Stimulated activated CD4-positive, alpha-beta T cell treated with anti-CD3 and anti-CD28 coated beads, TNF-alpha, amount 100 ng/mL, for 4 hours (primary cell): Measurements from ENCODE around the gene RUNDC3A.
"Not testable (repeated sequence)": the region's sequence is repeated elsewhere in the genome, so short reads cannot be mapped to it uniquely, and the experiment has no call there.

Source experiments
- DNase-seq, 3 experiments: peaks; one replicate each; pipeline ENCODE4 v3.0.0-alpha.2; 2020; ENCODE audit warnings: low read depth in 3 of 3

RUNDC3A gene

GRCh38 chr17:44359006-44359405 is 50.6 kb downstream of the RUNDC3A start:
- DNase-seq = no peak

GRCh38 chr17:44359458-44360143 is 51.2 kb downstream of the RUNDC3A start:
- DNase-seq = no peak

DNA sequence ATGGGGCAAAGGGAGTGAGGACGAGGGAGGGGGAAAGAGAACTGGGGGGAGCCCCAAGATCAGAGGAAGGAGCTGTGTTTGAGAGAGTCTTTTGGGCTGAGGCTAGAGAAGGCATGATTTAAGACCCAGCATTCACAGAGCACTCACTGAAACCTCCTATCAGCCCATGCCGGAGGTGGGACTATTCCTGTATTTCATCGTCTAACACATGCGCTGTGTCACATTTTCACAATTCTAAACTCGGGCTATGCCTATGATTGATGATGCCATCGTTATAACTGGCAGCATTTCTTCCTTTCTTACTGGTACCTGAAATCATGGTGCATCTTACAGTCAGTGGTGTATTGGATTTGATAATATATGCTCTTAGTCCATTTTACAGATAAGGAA is 51.7 kb downstream of the RUNDC3A start:
- DNase-seq = no peak

GRCh38 chr17:44360826-44361225 is 52.4 kb downstream of the RUNDC3A start:
- DNase-seq = no peak

- DNase-seq = no peak
These were observed 53.2 kb downstream of the RUNDC3A start for GRCh38 chr17:44361292-44362260.

- no peak for DNase-seq
These were observed 54.1 kb downstream of the RUNDC3A start for GRCh38 chr17:44362459-44362948.

DNA sequence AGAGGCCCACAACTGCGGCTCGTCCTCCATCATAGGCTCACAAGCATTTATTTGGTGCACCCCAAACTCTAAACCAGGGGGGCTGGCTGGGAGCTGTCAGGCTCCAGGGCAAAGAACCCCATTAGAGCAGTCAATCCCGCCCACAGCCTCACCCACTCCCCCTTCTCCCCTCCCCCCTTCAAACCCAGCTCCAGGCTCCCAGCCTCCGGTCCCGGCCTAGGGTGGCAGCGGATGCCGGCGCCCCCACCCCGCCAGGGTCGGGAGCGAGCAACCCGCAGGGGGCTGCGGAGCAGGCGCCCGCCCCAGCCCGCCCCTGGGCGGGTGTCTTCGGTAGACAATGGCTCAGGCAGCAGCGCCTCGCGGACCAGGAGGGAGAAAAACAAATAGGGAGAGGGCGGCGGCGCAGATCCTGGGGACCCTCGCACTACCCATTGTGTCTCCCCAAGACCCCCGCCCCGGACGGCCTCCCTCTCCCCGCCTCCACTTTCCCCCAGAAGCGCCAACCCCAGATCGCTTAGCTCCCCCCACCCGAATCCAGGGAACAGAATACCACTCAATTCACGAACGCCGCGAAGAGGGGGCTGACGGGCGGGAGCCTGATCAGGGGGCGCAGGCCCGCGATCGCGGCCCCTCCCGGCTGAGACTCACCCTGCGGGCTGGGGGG is 54.7 kb downstream of the RUNDC3A start:
- DNase-seq = no peak

DNA sequence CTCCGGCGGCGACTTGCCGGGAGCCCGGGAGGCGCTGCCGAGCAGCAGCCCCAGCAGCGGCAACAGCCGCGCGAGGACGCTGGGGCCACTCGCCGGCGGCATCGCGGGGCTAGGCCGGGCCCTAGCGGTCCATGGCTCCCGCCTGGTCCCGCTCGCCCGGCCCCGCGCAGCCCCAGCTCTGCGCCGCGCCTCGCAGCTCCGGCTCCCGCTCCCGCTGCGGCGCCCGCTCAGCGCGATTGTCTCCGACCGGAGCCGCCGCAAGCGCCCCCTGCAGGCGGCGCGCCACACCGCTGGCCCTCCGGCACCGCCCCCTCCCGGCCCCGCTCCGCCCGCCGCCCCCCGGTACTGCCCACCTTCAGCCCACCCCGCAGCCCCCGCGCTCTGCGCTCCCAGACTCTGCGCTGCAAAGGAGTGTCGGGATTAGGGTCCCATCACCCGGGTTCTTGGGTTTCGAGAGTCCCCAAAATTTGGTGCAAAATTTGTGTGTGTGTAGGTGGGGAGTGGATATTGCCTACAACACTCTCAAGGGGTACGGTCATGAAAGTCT is 55.3 kb downstream of the RUNDC3A start, which contains the start of gene FAM171A2:
Gene FAM171A2, minus strand, starts transcription at position 241 of the 547 bp plus-strand sequence. Its CDS starts 139 bp downstream, at position 102.
- peak; percentile 26 to 64 (median 46) for DNase-seq

DNA sequence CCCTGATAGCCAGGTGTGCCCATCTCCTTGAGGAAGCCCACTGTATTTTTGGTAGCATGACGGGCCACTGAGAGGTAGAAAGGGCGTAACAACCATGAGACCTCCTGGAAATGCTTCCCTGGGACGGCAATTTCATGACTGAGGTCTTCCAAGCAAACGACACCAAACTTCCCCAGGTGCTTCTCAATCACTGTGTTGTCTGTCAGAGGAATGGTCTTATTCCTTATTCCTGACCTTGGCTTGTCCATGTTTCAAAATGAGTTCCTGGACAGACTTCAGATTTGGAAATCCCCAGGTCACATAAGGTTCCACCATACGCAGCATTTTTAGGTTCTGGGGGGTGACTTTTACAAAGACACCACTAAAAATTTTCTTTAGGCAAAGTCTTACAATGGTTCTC is 56.6 kb downstream of the RUNDC3A start:
- not testable (repeated sequence) for DNase-seq

GRCh38 chr17:44367231-44367979 is 59.0 kb downstream of the RUNDC3A start:
- DNase-seq = no peak
